ENCODE measurements around the gene ZNF563. TPM values are rescaled to one million over a fixed set of nuclear protein-coding genes. Genes with fewer than 3 reads are reported as not detected.

Gene ZNF563
- total RNA-seq, 1 donor from 2014 or later, result 2.5 TPM

DNA sequence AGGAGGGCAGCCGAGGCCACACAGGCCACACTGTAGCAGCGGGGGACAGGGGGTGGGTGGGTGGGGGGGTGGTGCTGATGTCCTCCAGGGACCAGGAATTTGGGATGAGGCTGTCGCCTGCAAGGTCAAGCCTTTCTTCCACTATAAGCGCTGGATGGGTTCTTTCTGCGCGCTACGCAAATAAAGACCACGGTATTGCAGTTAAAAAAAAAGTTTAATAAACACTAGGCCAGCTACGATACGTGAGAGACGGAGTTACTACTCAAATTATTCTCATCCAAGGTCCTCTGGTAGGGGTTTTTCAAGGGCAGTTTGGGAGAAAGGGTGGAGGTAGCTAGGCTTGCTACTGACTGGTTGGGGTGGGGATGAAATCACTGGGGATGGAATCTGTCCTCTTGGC is 38.2 kb downstream of the ZNF563 start:
- intact Hi-C loops (cut with micrococcal nuclease), result loop anchor here (2.0 kb wide), 1 partner anchor 132 kb away; the partner anchor contains the start of gene ZNF136

GRCh38 chr19:12294249-12295158 is 38.9 kb downstream of the ZNF563 start, which contains the start of gene ZNF44:
TSS of gene ZNF44 (minus strand) at chr19:12294883. CDS start at chr19:12294694, 189 bp downstream.
- intact Hi-C loops (cut with micrococcal nuclease), result loop anchor here (1.0 to 5.0 kb wide), 3 partner anchors 39 to 438 kb away; partner anchors contain the start of genes TRIR, ZNF136 and ZNF563

- intact Hi-C loops (cut with micrococcal nuclease), result loop anchor here (1.0 to 5.0 kb wide), 4 partner anchors 39 to 438 kb away; partner anchors contain the start of genes TRIR, ZNF136, ZNF443 and ZNF563
Observed at GRCh38 chr19:12293777-12294248, 39.6 kb downstream of the ZNF563 start.

DNA sequence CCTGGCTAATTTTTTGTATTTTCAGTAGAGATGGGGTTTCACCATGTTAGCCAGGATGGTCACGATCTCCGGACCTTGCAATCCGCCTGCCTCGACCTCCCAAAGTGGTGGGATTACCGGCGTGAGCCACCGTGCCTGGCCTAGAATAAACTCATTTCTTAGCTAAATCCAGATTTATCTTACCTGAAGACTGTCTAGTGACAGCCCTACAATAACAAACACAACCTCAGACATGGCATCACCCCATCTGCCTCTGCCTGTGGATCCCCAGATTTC is 43.7 kb downstream of the ZNF563 start:
- intact Hi-C loops (cut with micrococcal nuclease), result loop anchor here (5.0 kb wide), 1 partner anchor 443 kb away; the partner anchor contains the start of gene TRIR

DNA sequence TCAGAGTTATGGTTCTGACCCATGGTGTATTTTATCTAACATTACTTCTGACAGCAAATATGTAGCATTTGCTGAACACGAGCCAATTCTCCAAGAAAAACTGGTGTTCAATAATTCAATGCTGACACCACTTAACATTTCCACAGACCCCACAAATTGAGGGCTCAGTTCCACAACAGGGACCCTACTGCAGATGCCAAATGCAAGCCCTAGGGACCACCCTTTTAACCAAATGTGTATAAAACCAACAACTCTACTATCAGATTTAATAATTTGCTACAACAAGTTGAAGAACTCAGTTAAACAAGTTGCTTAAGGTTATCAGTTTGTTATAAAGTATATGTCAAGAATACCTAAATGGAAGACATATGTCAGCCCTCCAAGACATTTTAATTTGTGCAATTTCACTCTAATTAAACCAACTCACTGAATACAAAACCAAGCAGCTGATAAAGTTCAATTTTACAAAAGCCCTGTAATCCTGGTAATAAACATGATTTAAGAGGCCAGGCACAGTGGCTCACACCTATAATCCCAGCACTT is 45.4 kb downstream of the ZNF563 start:
- intact Hi-C loops (cut with micrococcal nuclease), result no loop called here

DNA sequence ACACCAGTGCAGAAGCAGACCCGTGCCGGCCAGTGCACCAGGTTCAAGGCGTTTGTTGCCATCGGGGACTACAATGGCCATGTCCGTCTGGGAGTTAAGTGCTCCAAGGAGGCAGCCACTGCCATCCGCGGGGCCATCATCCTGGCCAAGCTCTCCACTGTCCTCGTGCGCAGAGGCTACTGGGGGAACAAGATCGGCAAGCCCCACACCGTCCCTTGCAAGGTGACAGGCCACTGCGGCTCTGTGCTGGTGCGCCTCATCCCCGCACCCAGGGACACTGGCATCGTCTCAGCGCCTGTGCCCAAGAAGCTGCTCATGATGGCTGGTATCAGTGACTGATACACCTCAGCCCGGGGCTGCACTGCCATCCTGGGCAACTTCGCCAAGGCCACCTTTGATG is 48.8 kb downstream of the ZNF563 start:
- intact Hi-C loops (cut with micrococcal nuclease), result no loop called here

GRCh38 chr19:12284226-12284625 is 49.2 kb downstream of the ZNF563 start:
- intact Hi-C loops (cut with micrococcal nuclease), result no loop called here

DNA sequence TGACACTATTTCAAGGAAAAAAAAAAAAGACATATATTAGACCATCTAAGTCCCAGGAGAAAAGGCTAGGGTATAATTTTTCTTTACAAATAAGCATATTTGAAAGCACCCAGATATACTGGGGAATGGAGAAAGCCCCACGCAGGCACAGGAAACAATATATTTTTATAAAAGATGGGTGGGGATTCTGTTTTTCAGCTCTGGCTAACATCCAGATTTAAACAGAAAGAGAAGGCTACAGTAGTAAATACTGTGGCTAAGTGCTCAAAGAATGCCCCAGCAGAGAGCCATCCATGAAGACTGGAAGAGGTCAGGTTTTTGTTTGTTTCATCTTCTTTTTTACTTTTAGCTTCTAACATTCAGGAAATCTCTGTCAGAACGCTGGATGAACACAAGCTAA is 54.7 kb downstream of the ZNF563 start:
- intact Hi-C loops (cut with micrococcal nuclease), result no loop called here

- intact Hi-C loops (cut with micrococcal nuclease), result no loop called here
Observed at GRCh38 chr19:12272980-12273901, 60.2 kb downstream of the ZNF563 start.

GRCh38 chr19:12272386-12272785 is 61.0 kb downstream of the ZNF563 start:
- intact Hi-C loops (cut with micrococcal nuclease), result no loop called here

GRCh38 chr19:12270854-12271253 is 62.6 kb downstream of the ZNF563 start:
- intact Hi-C loops (cut with micrococcal nuclease), result no loop called here

Other genes starting within 250 kb of the ZNF563 start
- 2.1 and 2.8 TPM in 2 replicates for gene ZNF20, start 193.3 kb downstream of the ZNF563 start, total RNA-seq
- 4.2 and 5.0 TPM in 2 replicates for gene ZNF625, start 176.9 kb downstream of the ZNF563 start, total RNA-seq
- 13.2 and 13.3 TPM in 2 replicates for gene ZNF136, start 170.5 kb downstream of the ZNF563 start, total RNA-seq
- 16.0 and 16.2 TPM in 2 replicates for gene ZNF44, start 38.8 kb downstream of the ZNF563 start, total RNA-seq
- gene ZNF442, start 32.0 kb upstream of the ZNF563 start, total RNA-seq, result 0.25 and 0.27 TPM in 2 replicates
- gene ZNF799, start 67.6 kb upstream of the ZNF563 start, total RNA-seq, result 3.7 and 4.3 TPM in 2 replicates
- 4.9 and 5.0 TPM in 2 replicates for gene ZNF443, start 107.4 kb upstream of the ZNF563 start, total RNA-seq
- 1.2 and 1.9 TPM in 2 replicates for gene ZNF709, start 151.2 kb upstream of the ZNF563 start, total RNA-seq
- 10.1 and 12.1 TPM in 2 replicates for gene ZNF564, start 217.8 kb upstream of the ZNF563 start, total RNA-seq

Data from T-helper 2 cell treated with Interferon-gamma antibody and Interleukin-4, amounts not matched to agents 100 ng/mL and 5 ng/mL, for 36 hours (primary cell).